Glutamatergic neuron (in vitro differentiated cells): ENCODE measurements around the gene RABEP1. TPM values are rescaled to one million over a fixed set of nuclear protein-coding genes. Genes with fewer than 3 reads are reported as not detected.
"Not testable (repeated sequence)": the region's sequence is repeated elsewhere in the genome, so short reads cannot be mapped to it uniquely, and the experiment has no call there.

Experiments
- DNase-seq: peaks from one replicate; pipeline ENCODE4 v3.0.0; 2022
- H3K27ac Mint-ChIP-seq: one replicate; pipeline ENCODE4 v1.8.0; 2020; ENCODE audit warnings: mild to moderate bottlenecking, mixed read lengths, inconsistent platforms; ENCODE audit not compliant: unreplicated experiment
- H3K27me3 Mint-ChIP-seq: one replicate; pipeline ENCODE4 v1.8.0; 2020; ENCODE audit warnings: mild to moderate bottlenecking, moderate library complexity, mixed read lengths, inconsistent platforms; ENCODE audit not compliant: unreplicated experiment
- H3K36me3 Mint-ChIP-seq: one replicate; pipeline ENCODE4 v1.8.0; 2020; ENCODE audit warnings: mild to moderate bottlenecking, mixed read lengths, inconsistent platforms; ENCODE audit not compliant: unreplicated experiment
- H3K4me1 Mint-ChIP-seq: one replicate; pipeline ENCODE4 v1.8.0; 2020; ENCODE audit warnings: mild to moderate bottlenecking, low read depth, mixed read lengths, inconsistent platforms; ENCODE audit not compliant: unreplicated experiment
- H3K4me3 Mint-ChIP-seq: one replicate; pipeline ENCODE4 v1.8.0; 2020; ENCODE audit warnings: mild to moderate bottlenecking, mixed read lengths, inconsistent platforms; ENCODE audit not compliant: unreplicated experiment
- H3K9me3 Mint-ChIP-seq: one replicate; pipeline ENCODE4 v1.8.0; 2020; ENCODE audit warnings: mild to moderate bottlenecking, moderate library complexity, mixed read lengths, inconsistent platforms; ENCODE audit not compliant: unreplicated experiment
- total RNA-seq: library from RNA; stranded (reverse); fragmentation: NEBNext Ultra II Directional; extraction: Animal tissue kit (Norgen Biotek cat#: 25700); gene quantifications from one replicate; pipeline ENCODE4 v1.2.1, GENCODE V29; 2021; ENCODE audit not compliant: unreplicated experiment
- TF ChIP-seq, protein P1 (sequence below): fragments of 200-600 bp; sonication (generic); IDR thresholded peaks from one replicate; pipeline ENCODE4 v1.5.0; 2021; ENCODE audit not compliant: partially characterized antibody, unreplicated experiment

The RABEP1 gene
- total RNA-seq, 1 donor from 2014 or later: 63.0 TPM

DNA sequence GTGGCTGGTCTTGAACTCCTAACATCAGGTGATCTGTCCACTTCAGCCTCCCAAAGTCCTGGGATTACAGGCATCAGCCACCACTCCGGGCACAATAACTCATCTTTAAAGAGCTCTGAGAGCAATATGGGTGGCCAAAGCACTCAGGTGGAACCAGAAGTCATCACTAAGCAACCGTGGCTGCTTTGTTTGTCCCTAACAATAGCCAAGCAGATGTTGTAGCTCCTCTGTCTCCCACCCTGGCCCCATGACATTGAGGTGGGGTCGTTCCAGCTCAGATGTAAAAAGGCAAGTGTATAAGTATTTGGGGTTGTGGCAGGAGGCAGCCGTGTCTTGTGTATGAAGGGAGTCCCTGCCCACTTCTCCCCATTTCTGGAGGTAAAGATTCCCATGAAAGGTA, 43.8 kb upstream of the RABEP1 start:
- no peaks in the 10 kb centered on the region for H3K27me3 Mint-ChIP-seq
- TF ChIP-seq, protein P1, sequence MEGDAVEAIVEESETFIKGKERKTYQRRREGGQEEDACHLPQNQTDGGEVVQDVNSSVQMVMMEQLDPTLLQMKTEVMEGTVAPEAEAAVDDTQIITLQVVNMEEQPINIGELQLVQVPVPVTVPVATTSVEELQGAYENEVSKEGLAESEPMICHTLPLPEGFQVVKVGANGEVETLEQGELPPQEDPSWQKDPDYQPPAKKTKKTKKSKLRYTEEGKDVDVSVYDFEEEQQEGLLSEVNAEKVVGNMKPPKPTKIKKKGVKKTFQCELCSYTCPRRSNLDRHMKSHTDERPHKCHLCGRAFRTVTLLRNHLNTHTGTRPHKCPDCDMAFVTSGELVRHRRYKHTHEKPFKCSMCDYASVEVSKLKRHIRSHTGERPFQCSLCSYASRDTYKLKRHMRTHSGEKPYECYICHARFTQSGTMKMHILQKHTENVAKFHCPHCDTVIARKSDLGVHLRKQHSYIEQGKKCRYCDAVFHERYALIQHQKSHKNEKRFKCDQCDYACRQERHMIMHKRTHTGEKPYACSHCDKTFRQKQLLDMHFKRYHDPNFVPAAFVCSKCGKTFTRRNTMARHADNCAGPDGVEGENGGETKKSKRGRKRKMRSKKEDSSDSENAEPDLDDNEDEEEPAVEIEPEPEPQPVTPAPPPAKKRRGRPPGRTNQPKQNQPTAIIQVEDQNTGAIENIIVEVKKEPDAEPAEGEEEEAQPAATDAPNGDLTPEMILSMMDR: no peak
- peaks cover 2% of the 10 kb centered on the region for H3K9me3 Mint-ChIP-seq
- no peak overlapping the region for H3K4me3 Mint-ChIP-seq
- H3K36me3 Mint-ChIP-seq: no peaks in the 10 kb centered on the region
- no peak overlapping the region for H3K27ac Mint-ChIP-seq
- no peaks in the 10 kb centered on the region for H3K4me1 Mint-ChIP-seq
- no peak for DNase-seq

- H3K4me3 Mint-ChIP-seq, H3K27me3 Mint-ChIP-seq, H3K36me3 Mint-ChIP-seq, DNase-seq, H3K4me1 Mint-ChIP-seq, H3K27ac Mint-ChIP-seq, H3K9me3 Mint-ChIP-seq: not testable (repeated sequence)
Measured at GRCh38 chr17:5239769-5240168, 42.3 kb upstream of the RABEP1 start.

DNA sequence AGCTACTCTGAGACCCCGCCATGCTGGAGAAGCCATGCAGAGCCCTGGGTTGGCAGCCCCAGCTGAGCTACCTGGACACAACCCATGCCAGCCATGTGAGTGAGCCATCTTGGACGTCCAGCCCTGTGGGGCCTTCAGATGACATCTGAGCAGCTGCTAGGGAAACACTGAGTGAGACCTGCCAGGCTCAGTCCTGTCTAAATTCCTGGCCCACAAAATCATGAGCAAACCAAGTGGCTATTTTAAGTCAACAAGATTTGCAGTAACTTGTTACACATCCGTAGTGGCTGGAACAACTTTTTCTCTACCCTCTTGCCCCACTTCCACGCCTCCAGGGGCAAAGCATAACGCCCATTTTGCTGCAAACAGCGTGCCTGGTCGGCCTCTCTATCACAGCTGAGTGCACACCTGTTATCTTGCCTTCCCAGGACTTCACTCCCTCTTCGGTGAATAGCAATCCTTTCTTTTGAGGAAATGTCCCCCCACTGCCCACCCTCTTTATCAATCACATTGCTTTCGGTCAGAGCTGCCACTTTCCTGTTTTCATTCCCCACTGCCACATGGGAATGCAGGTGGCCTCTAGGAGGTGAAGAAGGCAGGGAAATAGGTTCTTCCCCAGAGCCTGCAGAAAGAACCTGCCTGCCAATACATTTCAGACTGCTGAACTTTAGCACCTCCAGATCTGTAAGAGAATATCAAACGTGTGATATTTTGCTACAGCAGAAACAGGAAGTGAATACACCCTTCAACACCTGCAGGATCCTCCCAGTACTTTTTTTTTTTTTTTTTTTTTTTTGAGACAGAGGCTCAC, 40.0 kb upstream of the RABEP1 start:
- no peaks in the 10 kb centered on the region for H3K36me3 Mint-ChIP-seq
- TF ChIP-seq, protein P1: no peak
- peaks cover 2% of the 10 kb centered on the region for H3K9me3 Mint-ChIP-seq
- DNase-seq: no peak
- no peaks in the 10 kb centered on the region for H3K4me1 Mint-ChIP-seq
- no peak overlapping the region for H3K4me3 Mint-ChIP-seq
- H3K27me3 Mint-ChIP-seq: no peaks in the 10 kb centered on the region
- H3K27ac Mint-ChIP-seq: no peak overlapping the region

GRCh38 chr17:5247621-5248020, 34.5 kb upstream of the RABEP1 start:
- TF ChIP-seq, protein P1: no peak
- DNase-seq: no peak
- Mint-ChIP-seq H3K4me3 (no peak overlapping the region), H3K9me3 (no peaks in the 10 kb centered on the region), H3K27me3 (no peaks in the 10 kb centered on the region), H3K27ac (no peak overlapping the region), H3K4me1 (no peaks in the 10 kb centered on the region), H3K36me3 (no peaks in the 10 kb centered on the region)

DNA sequence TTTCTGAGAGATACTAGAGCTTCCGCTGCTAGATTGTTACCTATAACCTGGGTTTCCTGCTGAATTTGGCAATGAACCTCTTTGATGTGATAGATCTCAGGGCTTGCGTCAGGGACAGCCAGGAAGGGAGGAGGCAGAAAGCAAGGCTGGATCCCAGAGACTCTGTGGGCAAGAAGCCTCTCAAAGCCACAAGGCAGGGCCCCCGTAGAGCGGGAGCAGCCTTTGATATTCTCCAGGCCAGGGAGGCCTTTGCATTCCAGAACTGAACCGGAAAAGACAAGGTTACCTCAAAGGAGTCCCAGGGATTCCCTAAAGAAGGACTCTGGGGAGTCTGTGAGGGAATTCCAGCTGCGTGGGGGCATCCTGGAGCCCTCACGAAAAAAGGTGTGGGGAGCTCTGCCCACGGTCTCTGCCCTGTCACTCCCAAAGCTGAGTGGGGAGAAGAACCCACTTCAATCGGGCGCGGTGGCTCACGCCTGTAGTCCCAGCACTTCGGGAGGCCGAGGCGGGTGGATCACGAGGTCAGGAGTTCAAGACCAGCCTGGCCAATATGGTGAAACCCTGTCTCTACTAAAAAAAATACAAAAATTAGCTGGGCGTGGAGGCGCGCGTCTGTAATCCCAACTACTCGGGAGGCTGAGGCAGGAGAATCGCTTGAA, 33.1 kb upstream of the RABEP1 start:
- Mint-ChIP-seq H3K4me3 (no peak overlapping the region), H3K27ac (no peak overlapping the region), H3K4me1 (no peaks in the 10 kb centered on the region), H3K9me3 (no peaks in the 10 kb centered on the region), H3K27me3 (no peaks in the 10 kb centered on the region), H3K36me3 (no peaks in the 10 kb centered on the region)
- no peak for DNase-seq
- TF ChIP-seq, protein P1: no peak
